Mucosa of descending colon (tissue), 3 donors: Measurements from ENCODE around the gene RALGAPA1. TPM values are rescaled to one million over a fixed set of nuclear protein-coding genes. Genes with fewer than 3 reads are reported as not detected.

Experiments
- ATAC-seq: fragments of 200-7000 bp; cut with Tn5 transposase; one replicate; pipeline ENCODE4 v1.9.1; 2020; ENCODE audit warnings: mild to moderate bottlenecking, moderate library complexity
- DNase-seq, 3 donors: peaks; one replicate each; pipeline ENCODE4 v3.0.0-alpha.2; 2020
- H3K36me3 ChIP-seq: fragments of 200-600 bp; one replicate; pipeline ENCODE4 v1.8.0; 2021; ENCODE audit warnings: low read depth, mild to moderate bottlenecking
- H3K4me1 ChIP-seq: fragments of 200-600 bp; one replicate; pipeline ENCODE4 v1.8.0; 2021; ENCODE audit warnings: low read depth, mild to moderate bottlenecking
- H3K4me3 ChIP-seq: fragments of 200-600 bp; one replicate; pipeline ENCODE4 v1.8.0; 2021; ENCODE audit warnings: mild to moderate bottlenecking
- H3K9me3 ChIP-seq: fragments of 200-600 bp; one replicate; pipeline ENCODE4 v1.8.0; 2021; ENCODE audit warnings: mild to moderate bottlenecking
- intact Hi-C, 2 donors: fragments of 100-400 bp; cut with DNase I in 1 of 2; cut with micrococcal nuclease in 1 of 2; formaldehyde crosslinking; loops; one replicate each; pipeline versions ENCODE4 v1.11.0 to v1.11.1; 2022; cut with DNase I, micrococcal nuclease
- total RNA-seq, 3 donors: library from RNA; stranded (reverse); fragmentation: NEBNext Ultra II Directional in 2 of 3; extraction: Animal tissue kit (Norgen Biotek cat#: 25700) in 2 of 3; gene quantifications; one replicate each; pipeline versions ENCODE4 v1.2.1 to v1.2.4, GENCODE V29; 2021 to 2023
- TF ChIP-seq, protein P1 (sequence below): fragments of 200-600 bp; IDR thresholded peaks from one replicate; pipeline ENCODE4 v1.8.0; 2022; ENCODE audit warnings: antibody characterized with exemption, mild to moderate bottlenecking
- donor health status: DM: no; HTN: no; CAD: no; lungs with moderate emphysema.
- donor health status: DM: no; HTN: no; CAD: no.
- donor health status: DM: no; HTN: yes; CAD: no.

RALGAPA1 gene
- total RNA-seq, 3 donors from 2014 or later, result 64.4 to 92.1 (median 90.6) TPM

DNA sequence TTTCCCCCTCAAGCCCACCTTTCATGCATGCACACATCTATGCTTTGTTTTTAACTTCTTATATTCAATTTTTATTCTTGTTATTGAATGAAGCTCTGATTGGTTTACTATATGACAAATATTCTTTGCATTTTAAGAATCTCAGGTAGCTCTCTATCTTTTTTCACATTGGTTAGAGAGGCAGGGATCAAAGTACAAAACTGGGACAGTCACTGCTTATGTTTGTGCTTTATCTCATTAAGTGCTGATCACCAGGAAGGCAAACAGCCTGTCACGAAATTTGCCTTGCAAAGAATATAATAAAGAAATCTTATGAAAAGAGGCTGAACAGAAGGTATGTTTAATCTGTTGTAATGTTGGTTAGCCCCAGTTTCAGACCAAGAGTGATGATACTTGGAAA lies 304.8 kb downstream of the RALGAPA1 start:
- Histone ChIP-seq H3K9me3 (no peaks in the 10 kb centered on the region), H3K4me3 (no peak overlapping the region), H3K4me1 (no peaks in the 10 kb centered on the region), H3K36me3 (no peaks in the 10 kb centered on the region)
- intact Hi-C loops, result no loop called here
- DNase-seq (no peak), ATAC-seq (no peak)
- TF ChIP-seq, protein P1, sequence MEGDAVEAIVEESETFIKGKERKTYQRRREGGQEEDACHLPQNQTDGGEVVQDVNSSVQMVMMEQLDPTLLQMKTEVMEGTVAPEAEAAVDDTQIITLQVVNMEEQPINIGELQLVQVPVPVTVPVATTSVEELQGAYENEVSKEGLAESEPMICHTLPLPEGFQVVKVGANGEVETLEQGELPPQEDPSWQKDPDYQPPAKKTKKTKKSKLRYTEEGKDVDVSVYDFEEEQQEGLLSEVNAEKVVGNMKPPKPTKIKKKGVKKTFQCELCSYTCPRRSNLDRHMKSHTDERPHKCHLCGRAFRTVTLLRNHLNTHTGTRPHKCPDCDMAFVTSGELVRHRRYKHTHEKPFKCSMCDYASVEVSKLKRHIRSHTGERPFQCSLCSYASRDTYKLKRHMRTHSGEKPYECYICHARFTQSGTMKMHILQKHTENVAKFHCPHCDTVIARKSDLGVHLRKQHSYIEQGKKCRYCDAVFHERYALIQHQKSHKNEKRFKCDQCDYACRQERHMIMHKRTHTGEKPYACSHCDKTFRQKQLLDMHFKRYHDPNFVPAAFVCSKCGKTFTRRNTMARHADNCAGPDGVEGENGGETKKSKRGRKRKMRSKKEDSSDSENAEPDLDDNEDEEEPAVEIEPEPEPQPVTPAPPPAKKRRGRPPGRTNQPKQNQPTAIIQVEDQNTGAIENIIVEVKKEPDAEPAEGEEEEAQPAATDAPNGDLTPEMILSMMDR, result no peak

DNA sequence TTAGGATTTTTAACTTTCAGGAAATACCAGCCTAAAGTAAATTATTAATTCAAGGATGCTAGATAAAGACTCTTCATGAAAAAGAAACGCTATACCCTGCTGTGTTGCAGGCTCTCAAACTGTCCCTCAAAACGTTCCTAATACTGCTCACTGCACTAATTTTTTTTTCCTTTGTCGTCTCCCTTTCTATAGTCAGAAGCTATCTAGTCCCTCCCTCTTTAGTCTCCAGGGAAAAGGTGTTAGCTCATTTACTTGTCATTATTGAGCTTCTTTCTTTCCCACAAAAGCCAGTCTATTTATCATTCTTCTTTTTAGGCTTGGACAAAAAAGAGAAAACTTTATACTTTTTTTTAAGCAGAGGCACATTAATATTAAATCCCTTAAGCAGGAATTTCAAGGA lies 305.4 kb downstream of the RALGAPA1 start:
- no peaks in the 10 kb centered on the region for H3K36me3 ChIP-seq
- DNase-seq (no peak), ATAC-seq (no peak)
- TF ChIP-seq, protein P1, result no peak
- no peaks in the 10 kb centered on the region for H3K9me3 ChIP-seq
- no peaks in the 10 kb centered on the region for H3K4me1 ChIP-seq
- intact Hi-C loops, result no loop called here
- no peak overlapping the region for H3K4me3 ChIP-seq

DNA sequence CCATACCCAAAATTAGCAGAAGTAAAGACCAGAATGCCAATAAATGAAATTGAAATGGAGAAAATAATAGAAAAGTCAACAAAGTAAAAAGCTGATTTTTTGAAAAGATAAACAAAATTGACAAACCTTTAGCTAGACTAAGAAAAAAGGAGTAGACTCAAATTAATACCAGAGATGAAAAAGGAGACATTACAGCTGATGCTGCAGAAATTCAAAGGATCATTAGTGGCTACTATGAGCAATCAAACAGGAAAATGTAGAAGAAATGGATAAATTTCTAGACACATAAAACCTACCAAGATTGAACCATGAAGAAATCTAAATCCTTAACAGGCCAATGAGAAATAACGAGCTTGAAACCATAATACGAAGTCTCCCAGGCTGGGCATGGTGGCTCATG lies 309.9 kb downstream of the RALGAPA1 start:
- Histone ChIP-seq H3K9me3 (no peaks in the 10 kb centered on the region), H3K36me3 (no peaks in the 10 kb centered on the region), H3K4me3 (no peak overlapping the region), H3K4me1 (no peaks in the 10 kb centered on the region)
- ATAC-seq (no peak), DNase-seq (no peak)
- intact Hi-C loops, result no loop called here
- TF ChIP-seq, protein P1, result no peak

DNA sequence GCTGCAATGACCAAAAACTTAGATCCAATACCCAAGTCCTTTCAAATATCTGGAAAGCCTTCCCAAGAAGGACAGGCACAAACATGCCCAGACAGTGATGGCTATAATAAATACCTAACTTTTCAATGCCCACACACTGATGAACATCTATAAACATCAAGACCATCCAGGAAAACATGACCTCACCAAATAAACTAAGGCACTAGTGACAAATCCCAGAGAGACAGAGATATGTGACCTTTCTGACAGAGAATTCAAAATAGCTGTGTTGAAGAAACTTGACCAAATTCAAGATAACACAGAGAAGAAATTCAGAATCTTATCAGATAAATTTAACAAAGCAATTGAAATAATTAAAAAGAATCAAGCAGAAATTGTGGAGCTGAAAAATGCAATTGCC lies 313.8 kb downstream of the RALGAPA1 start:
- Histone ChIP-seq H3K4me3 (no peak overlapping the region), H3K36me3 (no peaks in the 10 kb centered on the region), H3K4me1 (no peaks in the 10 kb centered on the region), H3K9me3 (peaks cover 3% of the 10 kb centered on the region)
- TF ChIP-seq, protein P1, result no peak
- ATAC-seq, result no peak
- DNase-seq, result no peak
- intact Hi-C loops, result no loop called here

DNA sequence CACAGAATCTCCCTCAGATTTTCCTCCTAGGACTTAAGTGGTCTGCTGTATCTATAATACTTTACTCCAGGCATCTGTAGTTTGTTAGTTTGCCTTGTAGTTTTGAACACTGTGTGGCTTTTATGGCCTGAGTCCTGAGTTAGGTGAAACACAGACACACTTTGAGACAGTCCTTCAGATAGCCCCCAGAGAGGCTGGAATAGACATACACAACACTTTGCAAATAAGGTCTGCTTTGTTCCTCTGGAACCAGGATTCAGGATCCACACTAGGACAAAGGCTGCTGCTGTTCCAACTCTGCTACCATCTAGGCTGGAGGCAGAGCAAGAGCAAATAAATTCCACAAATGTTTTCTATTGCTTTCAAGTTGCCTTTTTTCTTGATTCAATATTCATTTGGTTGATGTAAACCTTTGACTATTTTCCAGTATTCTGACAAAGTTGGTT lies 316.5 kb downstream of the RALGAPA1 start:
- no peak for ATAC-seq
- DNase-seq, result no peak
- no peaks in the 10 kb centered on the region for H3K36me3 ChIP-seq
- intact Hi-C loops, result no loop called here
- no peak overlapping the region for H3K4me3 ChIP-seq
- no peaks in the 10 kb centered on the region for H3K4me1 ChIP-seq
- TF ChIP-seq, protein P1, result no peak
- H3K9me3 ChIP-seq, result peaks cover 3% of the 10 kb centered on the region

Other genes with a start within 250 kb of the RALGAPA1 start
- gene BRMS1L, start 17.0 kb upstream of the RALGAPA1 start, total RNA-seq, result 1 to 10 TPM; 3.0 to 9.4 (median 3.3) TPM